Activated naive CD4-positive, alpha-beta T cell treated with anti-CD3 and anti-CD28 coated beads for 36 hours (primary cell): ENCODE data around the gene MRPS2. TPM values are rescaled to one million over a fixed set of nuclear protein-coding genes. Genes with fewer than 3 reads are reported as not detected.
"Not testable (repeated sequence)": the region's sequence is repeated elsewhere in the genome, so short reads cannot be mapped to it uniquely, and the experiment has no call there.

Experiments
- CTCF ChIA-PET: fragments of 350-600 bp; sonication (Branson Sonifier 250); formaldehyde crosslinking; loops from one replicate; lab custom pipeline; 2021; ENCODE audit warnings: antibody characterized with exemption; lab: Charles Lee
- DNase-seq: peaks from one replicate; pipeline ENCODE4 v3.0.0-alpha.2; 2020
- H3K27ac Mint-ChIP-seq: one replicate; pipeline ENCODE4 v1.8.0; 2021; ENCODE audit warnings: mild to moderate bottlenecking, mixed read lengths
- H3K27me3 Mint-ChIP-seq: one replicate; pipeline ENCODE4 v1.8.0; 2021; ENCODE audit warnings: low read depth, mixed read lengths
- H3K36me3 Mint-ChIP-seq: one replicate; pipeline ENCODE4 v1.8.0; 2021; ENCODE audit warnings: low read depth, mixed read lengths
- H3K4me1 Mint-ChIP-seq: one replicate; pipeline ENCODE4 v1.8.0; 2021; ENCODE audit warnings: low read depth, mixed read lengths
- H3K4me3 Mint-ChIP-seq: one replicate; pipeline ENCODE4 v1.8.0; 2021; ENCODE audit warnings: mild to moderate bottlenecking, moderate library complexity, mixed read lengths
- H3K9me3 Mint-ChIP-seq: one replicate; pipeline ENCODE4 v1.8.0; 2021; ENCODE audit warnings: mixed read lengths
- intact Hi-C: fragments of 100-400 bp; cut with micrococcal nuclease; formaldehyde crosslinking; loops from one replicate; pipeline ENCODE4 v1.15.1; 2023
- total RNA-seq, 2 experiments: library from RNA; stranded (reverse); gene quantifications; one replicate each; pipeline ENCODE4 v1.2.3, GENCODE V29; 2021

Gene MRPS2
- total RNA-seq, 2 experiments from 2014 or later: 36.9 to 40.7 TPM

GRCh38 chr9:135524130-135524861, 23.8 kb downstream of the MRPS2 start:
- no peaks in the 10 kb centered on the region for H3K9me3 Mint-ChIP-seq
- no peak overlapping the region for H3K4me3 Mint-ChIP-seq
- no peak overlapping the region for H3K27ac Mint-ChIP-seq
- no peaks in the 10 kb centered on the region for H3K36me3 Mint-ChIP-seq
- CTCF ChIA-PET: no interaction called here
- intact Hi-C loops: no loop called here
- H3K4me1 Mint-ChIP-seq: no peaks in the 10 kb centered on the region
- no peak for DNase-seq
- peaks cover 7% of the 10 kb centered on the region for H3K27me3 Mint-ChIP-seq

DNA sequence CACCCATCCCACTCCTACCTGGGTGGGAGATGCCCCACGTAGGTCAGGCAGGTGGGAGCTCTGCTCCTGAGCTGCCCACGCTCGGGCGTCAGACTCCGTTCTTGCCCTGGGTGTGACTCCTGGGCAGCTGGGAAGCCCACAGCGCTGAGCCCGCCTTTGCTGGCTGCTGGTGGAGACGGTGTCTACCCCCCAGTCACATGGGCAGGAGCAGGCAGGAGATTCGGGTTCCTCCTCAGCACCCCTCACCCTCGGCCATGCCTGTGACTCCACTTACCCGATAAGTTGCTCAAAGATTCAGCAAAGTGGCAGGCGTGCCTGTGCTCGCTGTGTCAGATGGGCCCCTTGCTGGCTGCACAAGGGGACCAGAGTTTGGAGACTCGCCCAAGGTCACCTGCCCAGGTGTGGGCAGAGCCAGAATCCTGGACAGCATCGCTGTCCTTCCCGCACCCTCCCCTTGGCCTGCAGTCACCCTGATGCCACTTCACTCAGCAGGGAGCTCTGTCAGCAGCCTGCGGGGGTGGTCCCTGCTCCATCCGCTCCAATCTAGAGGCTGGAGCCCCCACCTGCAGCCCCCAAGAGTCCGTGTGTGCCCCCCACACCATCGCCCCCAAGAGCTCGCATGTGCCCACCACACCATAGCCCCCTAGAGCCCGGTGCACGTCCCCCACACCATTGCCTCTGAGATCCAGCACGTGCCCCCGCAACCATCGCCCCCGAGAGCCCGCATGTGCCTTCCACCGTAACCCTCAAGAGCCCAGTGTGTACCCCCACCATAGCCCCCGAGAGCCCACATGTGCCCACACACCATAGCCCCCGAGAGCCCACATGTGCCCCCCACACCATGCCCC, 25.0 kb downstream of the MRPS2 start:
- intact Hi-C loops: no loop called here
- no peaks in the 10 kb centered on the region for H3K36me3 Mint-ChIP-seq
- no peaks in the 10 kb centered on the region for H3K4me1 Mint-ChIP-seq
- no peak for DNase-seq
- no peak overlapping the region for H3K4me3 Mint-ChIP-seq
- no peaks in the 10 kb centered on the region for H3K9me3 Mint-ChIP-seq
- H3K27ac Mint-ChIP-seq: no peak overlapping the region
- CTCF ChIA-PET: no interaction called here
- H3K27me3 Mint-ChIP-seq: peaks cover 2% of the 10 kb centered on the region

- intact Hi-C loops: no loop called here
- Mint-ChIP-seq H3K27ac (no peak overlapping the region), H3K4me1 (no peaks in the 10 kb centered on the region), H3K9me3 (no peaks in the 10 kb centered on the region), H3K4me3 (no peak overlapping the region), H3K36me3 (no peaks in the 10 kb centered on the region), H3K27me3 (no peaks in the 10 kb centered on the region)
- CTCF ChIA-PET: no interaction called here
- DNase-seq: no peak
Observed at GRCh38 chr9:135526089-135526729, 25.7 kb downstream of the MRPS2 start.

GRCh38 chr9:135526730-135527571, 26.5 kb downstream of the MRPS2 start:
- Mint-ChIP-seq H3K27ac (no peak overlapping the region), H3K4me3 (no peak overlapping the region), H3K4me1 (no peaks in the 10 kb centered on the region), H3K27me3 (no peaks in the 10 kb centered on the region), H3K9me3 (no peaks in the 10 kb centered on the region), H3K36me3 (no peaks in the 10 kb centered on the region)
- DNase-seq: no peak
- intact Hi-C loops: no loop called here
- CTCF ChIA-PET: no interaction called here

DNA sequence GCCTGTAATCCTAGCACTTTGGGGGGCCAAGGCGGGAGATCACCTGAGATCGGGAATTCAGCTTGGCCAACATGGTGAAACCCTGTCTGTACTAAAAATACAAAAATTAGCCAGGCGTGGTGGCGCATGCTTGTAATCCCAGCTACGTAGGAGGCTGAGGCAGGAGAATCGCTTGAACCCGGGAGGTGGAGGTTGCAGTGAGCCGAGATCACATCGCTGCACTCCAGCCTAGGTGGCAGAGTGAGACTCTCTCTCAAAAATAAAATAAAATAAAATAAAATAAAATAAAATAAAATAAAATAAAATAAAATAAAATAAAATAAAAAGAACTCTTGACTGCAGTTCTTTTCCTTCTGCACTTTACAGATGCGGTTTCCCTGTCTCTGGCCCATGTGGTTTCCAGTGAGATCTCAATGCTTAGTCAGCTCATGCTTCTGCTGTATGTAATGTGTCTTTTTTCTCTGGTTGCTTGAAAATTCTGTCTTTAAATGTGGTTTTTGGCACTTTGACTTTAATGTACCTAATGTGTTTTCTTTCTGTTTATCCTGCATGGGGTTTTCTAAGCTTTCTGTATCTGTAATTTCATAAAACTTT, 28.5 kb downstream of the MRPS2 start:
- H3K27me3 Mint-ChIP-seq, intact Hi-C loops, H3K9me3 Mint-ChIP-seq, DNase-seq, CTCF ChIA-PET, H3K27ac Mint-ChIP-seq, H3K4me3 Mint-ChIP-seq, H3K36me3 Mint-ChIP-seq, H3K4me1 Mint-ChIP-seq: not testable (repeated sequence)

DNA sequence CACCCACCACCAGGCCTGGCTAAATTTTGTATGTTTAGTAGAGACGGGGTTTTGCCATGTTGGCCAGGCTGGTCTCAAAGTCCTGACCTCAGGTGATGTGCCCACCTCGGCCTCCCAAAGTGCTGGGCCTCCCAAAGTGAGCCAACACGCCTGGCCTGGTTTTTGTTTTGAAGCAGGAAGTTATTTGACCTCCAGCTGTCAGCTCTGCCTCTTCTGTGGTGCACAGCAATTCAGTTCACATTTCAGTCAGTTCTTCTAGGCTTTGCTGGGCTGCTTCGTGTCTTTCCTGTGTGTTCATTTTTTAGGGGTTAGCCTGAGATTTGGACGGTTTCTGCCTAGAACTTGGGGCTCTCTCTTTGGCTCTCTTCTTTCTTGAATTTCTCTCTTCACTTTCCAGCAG, 29.7 kb downstream of the MRPS2 start:
- intact Hi-C loops: no loop called here
- Mint-ChIP-seq H3K9me3 (no peaks in the 10 kb centered on the region), H3K27ac (no peak overlapping the region), H3K4me1 (no peaks in the 10 kb centered on the region), H3K4me3 (no peak overlapping the region), H3K27me3 (peaks cover 9% of the 10 kb centered on the region), H3K36me3 (no peaks in the 10 kb centered on the region)
- CTCF ChIA-PET: interaction anchor here (1.2 kb wide), 1 partner anchor 25 kb away, joined by 3 read pairs; no protein-coding TSS in a partner anchor
- no peak for DNase-seq

DNA sequence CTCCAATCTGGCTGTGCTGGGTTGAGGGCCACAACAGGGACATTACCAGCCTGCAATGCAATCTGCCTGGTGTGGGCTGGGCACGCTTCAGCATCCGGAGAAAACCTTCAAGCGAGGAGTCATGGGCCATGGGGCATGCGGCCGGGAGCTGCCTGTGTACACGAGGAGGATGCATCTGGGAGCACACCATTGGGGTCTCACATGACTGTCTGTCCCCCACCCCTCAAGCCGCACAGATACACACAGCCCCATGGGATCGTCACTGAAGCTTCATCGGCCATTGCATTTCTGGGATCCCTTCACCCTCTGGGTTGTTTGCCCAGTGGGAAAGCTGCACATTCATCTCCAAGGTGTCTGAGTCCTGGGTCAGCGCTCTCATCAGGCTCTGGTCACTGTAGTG, 30.6 kb downstream of the MRPS2 start:
- H3K36me3 Mint-ChIP-seq: no peaks in the 10 kb centered on the region
- peaks cover 9% of the 10 kb centered on the region for H3K27me3 Mint-ChIP-seq
- no peak overlapping the region for H3K4me3 Mint-ChIP-seq
- H3K27ac Mint-ChIP-seq: no peak overlapping the region
- DNase-seq: no peak
- CTCF ChIA-PET: no interaction called here
- no peaks in the 10 kb centered on the region for H3K4me1 Mint-ChIP-seq
- intact Hi-C loops: no loop called here
- H3K9me3 Mint-ChIP-seq: no peaks in the 10 kb centered on the region

DNA sequence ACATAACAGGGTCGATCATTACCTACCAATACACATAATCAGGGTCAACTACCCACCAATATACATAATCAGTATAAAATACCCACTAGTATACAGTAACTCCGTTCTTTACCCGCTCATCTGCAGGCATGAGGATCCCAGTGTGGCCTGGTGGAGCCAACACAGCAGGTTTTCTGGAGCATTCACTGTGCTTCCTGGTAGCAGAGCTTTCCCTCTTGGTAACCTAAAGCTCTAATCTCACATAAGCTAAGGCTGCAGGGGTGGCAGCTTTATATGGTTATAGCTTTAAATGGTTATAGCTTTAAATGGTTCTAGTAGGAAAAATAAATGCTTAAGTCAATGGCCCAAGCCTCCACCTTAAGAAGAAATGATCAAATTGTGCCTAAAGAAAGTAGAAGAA, 32.6 kb downstream of the MRPS2 start:
- H3K36me3 Mint-ChIP-seq: no peaks in the 10 kb centered on the region
- DNase-seq: no peak
- no peaks in the 10 kb centered on the region for H3K9me3 Mint-ChIP-seq
- H3K4me1 Mint-ChIP-seq: no peaks in the 10 kb centered on the region
- intact Hi-C loops: no loop called here
- CTCF ChIA-PET: no interaction called here
- H3K27ac Mint-ChIP-seq: no peak overlapping the region
- H3K4me3 Mint-ChIP-seq: no peak overlapping the region
- H3K27me3 Mint-ChIP-seq: peaks cover 9% of the 10 kb centered on the region

- no peak for DNase-seq
- H3K4me3 Mint-ChIP-seq: no peak overlapping the region
- H3K9me3 Mint-ChIP-seq: no peaks in the 10 kb centered on the region
- intact Hi-C loops: no loop called here
- peaks cover 9% of the 10 kb centered on the region for H3K27me3 Mint-ChIP-seq
- CTCF ChIA-PET: no interaction called here
- no peak overlapping the region for H3K27ac Mint-ChIP-seq
- no peaks in the 10 kb centered on the region for H3K4me1 Mint-ChIP-seq
- H3K36me3 Mint-ChIP-seq: no peaks in the 10 kb centered on the region
Observed at GRCh38 chr9:135533674-135534073, 33.2 kb downstream of the MRPS2 start.

GRCh38 chr9:135534192-135534711, 33.8 kb downstream of the MRPS2 start:
- H3K4me1 Mint-ChIP-seq, H3K36me3 Mint-ChIP-seq, H3K4me3 Mint-ChIP-seq, intact Hi-C loops, CTCF ChIA-PET, DNase-seq, H3K9me3 Mint-ChIP-seq, H3K27ac Mint-ChIP-seq: not testable (repeated sequence)
- H3K27me3 Mint-ChIP-seq: peaks cover 12% of the 10 kb centered on the region

DNA sequence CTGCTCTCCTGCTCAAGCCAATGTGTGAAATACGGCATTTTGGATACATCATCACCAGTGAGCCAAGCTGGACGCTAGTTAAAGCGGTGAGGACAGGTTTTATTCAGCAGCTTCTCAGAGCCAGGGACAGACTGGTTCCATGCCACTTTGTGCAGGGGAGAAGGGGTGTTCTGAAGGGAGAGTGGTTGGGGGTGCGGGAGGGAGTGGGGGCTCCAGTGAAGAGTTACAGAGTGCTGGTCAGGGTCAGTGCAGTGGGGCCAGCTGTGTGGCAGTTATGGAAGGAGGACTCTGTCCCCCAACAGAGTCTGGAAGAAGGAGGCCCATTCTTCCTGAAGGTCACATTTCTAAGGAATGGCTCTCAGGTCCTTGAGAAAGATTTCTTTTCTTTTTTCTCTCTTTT, 34.3 kb downstream of the MRPS2 start:
- H3K4me3 Mint-ChIP-seq, H3K27ac Mint-ChIP-seq, H3K9me3 Mint-ChIP-seq, H3K36me3 Mint-ChIP-seq, intact Hi-C loops, CTCF ChIA-PET, H3K4me1 Mint-ChIP-seq, DNase-seq: not testable (repeated sequence)
- peaks cover 14% of the 10 kb centered on the region for H3K27me3 Mint-ChIP-seq
